LNCAP (cell line): ENCODE data around the gene GFPT1.

Experiments
- TF ChIP-seq, protein P1 (sequence below): fragments of 450-650 bp; IDR thresholded peaks from 2 replicates; pipeline ENCODE4 v1.5.1; 2017; ENCODE audit warnings: mild to moderate bottlenecking

GFPT1 gene

DNA sequence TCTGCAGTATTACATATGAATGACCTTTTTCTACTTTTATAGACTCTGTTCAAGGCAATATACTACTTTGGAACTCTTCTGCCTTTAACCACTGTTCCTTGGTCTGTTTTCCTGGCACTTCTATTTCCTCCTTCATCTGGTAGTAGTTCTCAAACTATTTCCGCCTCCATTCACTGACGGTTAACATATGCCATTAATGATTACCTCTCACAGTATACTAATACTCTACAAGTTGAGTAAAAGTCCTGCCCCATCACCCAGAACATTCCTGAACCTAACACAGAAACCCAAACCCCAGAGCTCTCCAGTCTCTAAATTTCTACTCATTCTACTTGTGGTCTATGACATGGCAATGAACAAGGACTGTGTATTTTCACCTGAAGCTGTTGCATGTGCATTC is 4.5 kb downstream of the GFPT1 start:
- TF ChIP-seq, protein P1, sequence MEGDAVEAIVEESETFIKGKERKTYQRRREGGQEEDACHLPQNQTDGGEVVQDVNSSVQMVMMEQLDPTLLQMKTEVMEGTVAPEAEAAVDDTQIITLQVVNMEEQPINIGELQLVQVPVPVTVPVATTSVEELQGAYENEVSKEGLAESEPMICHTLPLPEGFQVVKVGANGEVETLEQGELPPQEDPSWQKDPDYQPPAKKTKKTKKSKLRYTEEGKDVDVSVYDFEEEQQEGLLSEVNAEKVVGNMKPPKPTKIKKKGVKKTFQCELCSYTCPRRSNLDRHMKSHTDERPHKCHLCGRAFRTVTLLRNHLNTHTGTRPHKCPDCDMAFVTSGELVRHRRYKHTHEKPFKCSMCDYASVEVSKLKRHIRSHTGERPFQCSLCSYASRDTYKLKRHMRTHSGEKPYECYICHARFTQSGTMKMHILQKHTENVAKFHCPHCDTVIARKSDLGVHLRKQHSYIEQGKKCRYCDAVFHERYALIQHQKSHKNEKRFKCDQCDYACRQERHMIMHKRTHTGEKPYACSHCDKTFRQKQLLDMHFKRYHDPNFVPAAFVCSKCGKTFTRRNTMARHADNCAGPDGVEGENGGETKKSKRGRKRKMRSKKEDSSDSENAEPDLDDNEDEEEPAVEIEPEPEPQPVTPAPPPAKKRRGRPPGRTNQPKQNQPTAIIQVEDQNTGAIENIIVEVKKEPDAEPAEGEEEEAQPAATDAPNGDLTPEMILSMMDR = no peak

DNA sequence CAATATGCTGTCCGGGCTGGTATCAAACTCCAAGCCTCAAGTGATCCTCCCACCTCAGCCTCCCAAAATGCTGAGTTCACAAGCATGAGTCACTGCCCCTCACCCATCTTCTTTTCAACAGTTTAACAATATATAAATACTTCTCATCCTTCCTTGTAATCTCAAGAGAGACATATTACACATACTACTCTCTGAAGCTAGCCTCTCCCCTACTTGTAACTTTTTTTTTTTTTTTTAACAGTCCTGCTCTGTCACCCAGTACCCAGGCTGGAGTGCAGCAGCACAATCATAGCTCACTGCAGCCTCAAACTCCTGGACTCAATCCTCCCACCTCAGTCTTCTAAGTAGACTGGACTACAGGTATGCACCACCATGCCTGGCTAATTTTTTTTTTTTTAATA is 5.7 kb downstream of the GFPT1 start:
- TF ChIP-seq, protein P1 = no peak

DNA sequence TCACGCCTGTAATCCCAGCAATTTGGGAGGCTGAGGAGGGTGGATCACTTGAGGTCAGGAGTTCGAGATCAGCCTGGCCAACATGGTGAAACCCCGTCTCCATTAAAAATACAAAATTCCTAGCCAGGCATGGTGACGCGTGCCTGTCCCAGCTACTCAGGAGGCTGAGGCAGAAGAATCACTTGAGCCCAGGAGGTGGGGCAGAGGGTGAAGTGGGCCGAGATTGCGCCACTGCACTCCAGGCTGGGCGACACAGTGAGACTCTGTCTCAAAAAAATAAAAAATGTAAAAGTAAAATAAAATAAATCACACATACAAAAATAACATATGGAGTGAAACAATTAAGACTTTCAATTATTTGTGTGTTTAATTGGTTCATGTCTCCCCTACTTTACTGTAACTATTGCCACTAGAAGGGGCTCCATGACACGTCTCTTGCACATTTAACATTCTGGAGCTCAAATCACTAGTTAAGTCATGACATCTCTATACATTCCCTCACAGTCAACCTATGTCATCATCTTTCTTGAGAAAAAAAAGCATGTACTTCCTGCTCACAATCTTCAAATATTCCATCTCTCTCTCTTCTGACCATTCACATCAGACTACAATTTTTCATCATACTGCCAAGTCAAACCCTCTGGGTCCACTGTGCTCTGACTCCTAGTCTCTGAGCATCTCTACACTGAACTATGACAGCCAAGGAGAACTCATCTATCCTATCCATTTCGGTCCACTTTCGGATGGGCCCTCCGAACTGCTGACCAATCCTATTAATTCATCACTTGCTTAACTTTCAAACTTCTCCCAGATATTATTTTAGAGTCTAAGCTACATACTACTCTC is 6.7 kb downstream of the GFPT1 start:
- TF ChIP-seq, protein P1 = no peak

DNA sequence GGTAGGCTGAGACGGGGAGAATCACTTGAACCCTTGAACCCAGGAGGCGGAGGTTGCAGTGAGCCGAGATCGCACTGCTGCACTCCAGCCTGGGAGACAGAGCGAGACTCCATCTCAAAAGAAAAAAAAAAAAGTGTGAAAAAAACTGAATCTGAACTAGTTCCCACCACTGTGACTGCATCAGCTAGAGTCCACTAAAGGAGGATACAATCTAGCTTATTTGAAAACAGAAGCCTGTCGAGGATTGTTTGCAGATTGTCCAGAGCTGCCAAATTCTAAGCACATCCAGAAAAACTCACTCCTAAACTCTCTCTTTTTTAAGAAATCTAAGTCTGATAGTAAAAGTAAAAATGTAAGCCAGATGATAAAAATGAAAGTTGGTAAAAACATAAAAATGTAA is 10.6 kb downstream of the GFPT1 start:
- TF ChIP-seq, protein P1 = no peak

DNA sequence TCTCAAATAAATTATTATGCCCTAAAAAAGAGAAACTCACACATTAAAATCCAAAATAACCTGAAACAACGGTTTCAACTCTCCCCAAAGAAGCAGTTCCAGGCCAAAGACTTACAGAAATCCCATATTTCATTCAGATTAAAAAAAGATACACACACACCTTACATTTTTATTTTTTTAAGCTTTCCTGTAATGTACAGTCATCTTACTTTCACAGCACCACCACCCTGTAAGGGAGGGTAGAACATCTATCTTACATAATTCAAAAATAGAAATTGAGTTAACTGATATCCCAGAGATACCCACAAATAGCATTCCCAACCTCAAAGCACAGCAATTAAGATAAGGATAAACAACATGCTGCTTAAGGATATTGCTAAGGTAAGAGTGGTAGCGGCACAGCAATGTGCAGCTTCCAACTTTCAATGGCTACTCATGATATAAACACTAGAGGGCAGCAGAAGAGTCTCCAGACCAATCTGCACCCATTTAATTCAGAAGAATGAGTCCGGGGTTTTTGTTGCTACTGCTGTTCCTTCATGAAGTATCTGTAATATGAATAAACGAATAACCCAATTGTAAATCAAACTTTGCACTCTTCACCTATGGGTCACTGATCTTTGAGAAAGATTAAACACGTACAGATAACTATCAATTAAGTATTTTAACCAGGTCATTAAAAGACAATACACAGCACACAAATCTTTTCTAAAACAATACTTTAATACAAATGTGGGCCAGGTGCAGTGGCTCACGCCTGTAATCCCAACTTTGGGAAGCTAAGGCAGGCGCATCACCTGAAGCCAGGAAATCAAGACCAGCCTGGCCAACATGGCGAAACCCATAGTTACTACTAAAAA is 11.3 kb downstream of the GFPT1 start:
- TF ChIP-seq, protein P1 = peak; percentile 54; the same call in 1 of the 2 replicates

DNA sequence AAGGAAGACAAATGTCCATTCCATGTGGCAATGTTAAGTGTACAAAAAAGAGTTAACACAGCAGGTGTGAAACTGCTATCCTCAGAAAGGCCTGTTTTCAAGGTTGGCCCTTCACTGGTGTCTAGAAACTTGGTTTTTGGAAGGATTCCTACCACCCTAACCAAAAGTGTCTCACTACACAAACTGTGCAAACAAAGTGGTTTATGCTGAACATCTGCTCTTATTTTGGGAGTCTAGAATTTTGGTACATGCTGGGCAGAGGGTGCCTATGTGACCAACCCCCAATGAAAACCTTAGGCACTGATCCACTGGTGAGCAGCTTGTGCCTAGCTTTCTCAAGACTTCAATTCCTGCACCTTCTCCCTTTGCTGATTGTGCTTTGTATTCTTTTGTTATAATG is 14.3 kb downstream of the GFPT1 start:
- TF ChIP-seq, protein P1 = no peak

DNA sequence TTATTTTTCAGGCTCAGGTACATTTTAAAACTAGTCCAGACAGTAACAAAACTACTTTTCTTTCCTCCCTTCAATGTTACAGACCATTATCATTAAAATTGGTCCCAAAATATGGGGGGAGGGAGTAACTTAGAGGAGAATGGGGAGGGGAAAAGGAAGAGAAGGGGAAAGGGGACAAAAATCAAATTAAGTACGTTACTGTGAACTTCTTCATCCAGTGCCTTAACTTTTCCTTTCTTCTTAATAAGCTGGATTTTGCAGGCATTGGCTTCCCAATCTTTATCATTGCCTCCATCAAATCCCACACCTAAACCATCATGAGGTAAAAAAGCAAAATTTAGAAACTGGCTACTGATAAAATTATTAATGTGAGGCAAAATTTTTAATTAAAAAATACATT is 17.2 kb downstream of the GFPT1 start:
- TF ChIP-seq, protein P1 = no peak
